ENCODE data around the gene DIAPH3.
"Not testable (repeated sequence)": the region's sequence is repeated elsewhere in the genome, so short reads cannot be mapped to it uniquely, and the experiment has no call there.

Gene DIAPH3, protein sequence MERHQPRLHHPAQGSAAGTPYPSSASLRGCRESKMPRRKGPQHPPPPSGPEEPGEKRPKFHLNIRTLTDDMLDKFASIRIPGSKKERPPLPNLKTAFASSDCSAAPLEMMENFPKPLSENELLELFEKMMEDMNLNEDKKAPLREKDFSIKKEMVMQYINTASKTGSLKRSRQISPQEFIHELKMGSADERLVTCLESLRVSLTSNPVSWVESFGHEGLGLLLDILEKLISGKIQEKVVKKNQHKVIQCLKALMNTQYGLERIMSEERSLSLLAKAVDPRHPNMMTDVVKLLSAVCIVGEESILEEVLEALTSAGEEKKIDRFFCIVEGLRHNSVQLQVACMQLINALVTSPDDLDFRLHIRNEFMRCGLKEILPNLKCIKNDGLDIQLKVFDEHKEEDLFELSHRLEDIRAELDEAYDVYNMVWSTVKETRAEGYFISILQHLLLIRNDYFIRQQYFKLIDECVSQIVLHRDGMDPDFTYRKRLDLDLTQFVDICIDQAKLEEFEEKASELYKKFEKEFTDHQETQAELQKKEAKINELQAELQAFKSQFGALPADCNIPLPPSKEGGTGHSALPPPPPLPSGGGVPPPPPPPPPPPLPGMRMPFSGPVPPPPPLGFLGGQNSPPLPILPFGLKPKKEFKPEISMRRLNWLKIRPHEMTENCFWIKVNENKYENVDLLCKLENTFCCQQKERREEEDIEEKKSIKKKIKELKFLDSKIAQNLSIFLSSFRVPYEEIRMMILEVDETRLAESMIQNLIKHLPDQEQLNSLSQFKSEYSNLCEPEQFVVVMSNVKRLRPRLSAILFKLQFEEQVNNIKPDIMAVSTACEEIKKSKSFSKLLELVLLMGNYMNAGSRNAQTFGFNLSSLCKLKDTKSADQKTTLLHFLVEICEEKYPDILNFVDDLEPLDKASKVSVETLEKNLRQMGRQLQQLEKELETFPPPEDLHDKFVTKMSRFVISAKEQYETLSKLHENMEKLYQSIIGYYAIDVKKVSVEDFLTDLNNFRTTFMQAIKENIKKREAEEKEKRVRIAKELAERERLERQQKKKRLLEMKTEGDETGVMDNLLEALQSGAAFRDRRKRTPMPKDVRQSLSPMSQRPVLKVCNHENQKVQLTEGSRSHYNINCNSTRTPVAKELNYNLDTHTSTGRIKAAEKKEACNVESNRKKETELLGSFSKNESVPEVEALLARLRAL

DNA sequence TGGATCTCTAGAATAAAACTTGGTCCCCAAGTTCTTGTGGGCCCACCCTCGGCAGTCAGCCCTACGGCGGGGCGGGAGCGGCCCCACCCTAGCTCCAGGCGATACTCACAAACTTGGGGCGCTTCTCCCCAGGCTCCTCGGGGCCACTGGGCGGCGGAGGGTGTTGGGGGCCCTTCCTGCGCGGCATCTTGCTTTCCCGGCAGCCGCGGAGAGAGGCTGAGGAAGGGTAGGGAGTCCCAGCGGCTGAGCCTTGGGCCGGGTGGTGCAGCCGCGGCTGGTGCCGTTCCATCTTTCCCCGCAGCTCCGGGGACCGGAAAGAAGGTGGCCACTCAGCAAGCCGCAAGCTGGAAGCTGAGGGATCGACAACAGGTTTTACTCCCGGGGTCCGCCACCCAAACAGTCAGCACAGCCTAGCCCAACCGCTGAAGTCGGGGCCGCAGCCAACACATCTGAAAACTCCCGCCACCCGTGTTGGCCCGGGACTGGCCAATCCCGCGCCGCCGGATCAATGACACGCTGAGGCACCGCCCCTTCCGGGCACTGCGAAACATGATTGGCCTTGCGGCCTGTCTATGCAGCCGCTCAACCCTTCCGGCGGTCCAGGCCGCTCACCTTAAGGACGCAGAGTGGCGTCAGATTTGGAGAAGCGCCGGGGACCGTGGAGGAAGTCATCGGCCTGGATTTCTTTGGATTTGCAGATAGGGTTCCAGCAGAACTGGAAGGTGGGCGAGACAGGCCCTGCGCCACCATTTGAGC lies at the start of gene DIAPH3:
DIAPH3 (minus strand) TSS at position 451 of the 756 bp plus-strand sequence; CDS start at position 289, 162 bp downstream.
- peak; percentile 89 for DNase-seq

DNA sequence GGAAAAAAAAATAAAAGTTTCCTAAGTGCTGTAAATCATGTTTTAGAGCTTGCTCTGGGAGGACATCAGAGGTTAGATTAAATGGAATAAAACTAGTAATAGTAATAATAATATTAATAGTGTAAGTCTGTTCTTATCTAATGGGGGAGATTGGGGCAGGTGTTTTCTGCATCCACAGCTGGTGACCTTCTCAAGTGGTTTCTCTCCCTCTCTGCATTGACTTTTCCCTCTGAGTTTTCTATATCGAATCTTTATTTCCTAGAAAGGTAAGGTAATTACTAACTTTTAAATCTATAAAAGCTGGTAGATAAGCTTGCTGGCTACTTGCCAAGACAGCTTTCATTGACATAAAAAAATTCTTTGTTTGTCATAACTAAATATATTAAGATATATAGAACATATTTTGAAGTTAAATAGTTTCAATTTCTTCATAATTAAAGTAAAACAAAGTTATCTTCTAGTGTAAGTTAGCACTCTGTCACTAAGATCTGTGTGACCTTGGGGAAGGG lies 49.6 kb upstream of the DIAPH3 start:
- no peak for DNase-seq

- no peak for DNase-seq
Measured at GRCh38 chr13:60211548-60211947, 47.8 kb upstream of the DIAPH3 start.

- no peak for DNase-seq
Measured at GRCh38 chr13:60210510-60211330, 47.0 kb upstream of the DIAPH3 start.

DNA sequence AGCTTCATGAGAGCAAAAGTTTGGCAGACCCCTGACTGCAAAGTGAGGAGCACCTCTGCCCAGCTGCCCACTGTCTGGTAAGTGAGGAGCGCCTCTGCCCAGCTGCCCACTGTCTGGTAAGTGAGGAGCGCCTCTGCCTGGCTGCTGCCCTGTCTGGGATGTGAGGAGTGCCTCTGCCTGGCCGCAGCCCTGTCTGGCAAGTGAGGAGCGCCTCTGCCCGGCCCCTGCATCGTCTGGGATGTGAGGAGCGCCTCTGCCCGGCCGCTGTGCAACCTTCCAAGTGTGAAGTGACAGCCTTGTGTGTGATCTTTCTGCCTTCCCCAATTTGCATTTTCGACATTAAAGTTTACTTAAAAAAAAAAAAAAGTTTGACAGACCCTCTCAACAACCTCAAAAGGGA lies 41.8 kb upstream of the DIAPH3 start:
- DNase-seq, result not testable (repeated sequence)

- DNase-seq, result no peak
Measured at GRCh38 chr13:60201286-60201685, 37.6 kb upstream of the DIAPH3 start.

DNA sequence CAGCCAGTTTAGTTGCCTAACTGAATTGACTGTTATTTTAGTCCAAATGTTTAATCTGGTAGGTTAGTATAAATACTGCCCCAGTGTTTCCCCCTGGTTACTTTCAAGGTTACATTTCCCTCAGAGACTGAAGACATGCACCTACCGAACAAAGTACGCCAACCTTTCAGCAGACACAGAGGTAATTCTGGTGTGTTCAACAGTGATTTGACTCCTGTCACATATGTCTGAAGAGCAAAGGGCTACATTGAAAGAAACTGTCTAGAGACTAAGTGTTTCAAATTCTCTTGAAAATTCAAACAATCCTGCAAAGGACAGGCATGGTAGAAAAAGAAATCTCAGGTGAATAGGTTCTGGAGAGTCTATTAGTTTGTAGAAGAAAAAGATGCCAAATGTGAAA lies 32.2 kb upstream of the DIAPH3 start:
- not testable (repeated sequence) for DNase-seq

- no peak for DNase-seq
Measured at GRCh38 chr13:60182907-60183306, 19.2 kb upstream of the DIAPH3 start.

DNA sequence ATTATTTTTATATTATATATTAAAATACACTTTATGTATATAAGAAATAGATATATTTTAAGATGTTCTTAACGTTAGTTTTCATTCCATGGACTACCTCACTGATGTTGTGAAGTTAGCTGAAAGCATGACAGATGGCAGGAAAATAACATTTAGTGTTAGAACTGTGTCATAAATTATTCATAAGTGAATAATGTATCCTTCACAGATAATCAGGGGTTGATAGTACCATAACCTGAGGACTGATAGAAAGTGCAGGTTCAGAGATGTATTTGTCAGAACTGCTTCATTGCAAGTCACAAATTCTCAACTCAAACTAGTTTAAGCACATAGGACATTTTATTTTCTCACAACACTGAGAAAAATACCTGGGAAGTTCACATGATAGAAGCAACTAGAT lies 14.6 kb upstream of the DIAPH3 start:
- no peak for DNase-seq

DNA sequence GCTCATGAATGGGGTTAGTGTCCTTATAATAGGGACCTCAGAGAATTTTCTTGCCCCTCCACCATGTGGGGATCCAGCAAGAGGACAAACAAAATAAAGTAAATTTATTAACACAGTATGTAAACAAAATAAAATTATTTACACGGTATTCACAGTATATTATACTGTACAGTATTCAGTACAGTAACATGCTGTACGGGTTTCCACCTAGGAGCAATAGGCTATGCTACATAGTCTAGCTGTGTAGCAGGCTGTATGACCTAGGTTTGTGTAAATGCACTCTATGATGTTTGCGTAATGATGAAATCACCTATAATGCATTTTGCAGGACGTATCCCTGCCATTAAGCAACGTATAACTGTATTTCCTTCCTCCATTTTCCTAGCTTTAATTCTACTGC lies 11.8 kb upstream of the DIAPH3 start:
- no peak for DNase-seq

- DNase-seq, result no peak
Measured at GRCh38 chr13:60174113-60174512, 10.4 kb upstream of the DIAPH3 start.

GRCh38 chr13:60172111-60172510 lies 8.4 kb upstream of the DIAPH3 start:
- DNase-seq, result no peak

- no peak for DNase-seq
Measured at GRCh38 chr13:60170414-60170813, 6.7 kb upstream of the DIAPH3 start.

DNA sequence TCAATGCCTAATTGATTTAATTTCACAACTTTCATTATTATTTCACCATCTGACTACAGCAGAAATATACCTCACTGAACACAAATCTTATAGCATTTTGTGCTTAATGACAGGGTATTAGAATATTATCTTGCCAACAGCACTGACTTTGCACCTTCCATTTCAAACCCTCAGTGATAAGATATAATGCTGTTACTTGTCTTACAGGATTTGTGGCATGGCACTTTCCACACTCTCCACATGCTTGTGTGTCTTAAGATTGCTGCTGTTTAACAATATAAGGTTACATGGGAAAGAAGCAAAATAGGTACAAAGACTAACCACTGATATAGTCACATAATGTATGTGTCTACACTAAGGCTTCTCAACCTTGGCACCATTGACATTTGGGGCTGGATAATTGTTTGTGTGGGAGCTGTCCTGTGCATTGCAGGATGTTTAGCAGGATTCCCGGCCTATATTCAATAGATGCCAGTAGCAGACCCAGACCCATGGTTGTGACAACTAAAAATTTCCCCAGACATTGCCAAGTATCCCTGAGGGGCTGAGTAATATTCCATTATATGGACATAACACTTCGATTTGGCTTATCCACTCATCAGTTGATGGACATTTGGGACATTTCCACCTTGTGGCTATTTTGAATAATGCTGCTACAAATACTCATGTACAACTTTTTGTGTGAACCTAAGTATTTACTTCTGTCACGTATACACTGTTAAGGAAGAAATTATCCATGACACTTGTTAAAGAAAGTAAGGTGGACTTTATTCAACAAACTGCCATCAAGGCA lies 5.7 kb upstream of the DIAPH3 start:
- DNase-seq, result no peak

DNA sequence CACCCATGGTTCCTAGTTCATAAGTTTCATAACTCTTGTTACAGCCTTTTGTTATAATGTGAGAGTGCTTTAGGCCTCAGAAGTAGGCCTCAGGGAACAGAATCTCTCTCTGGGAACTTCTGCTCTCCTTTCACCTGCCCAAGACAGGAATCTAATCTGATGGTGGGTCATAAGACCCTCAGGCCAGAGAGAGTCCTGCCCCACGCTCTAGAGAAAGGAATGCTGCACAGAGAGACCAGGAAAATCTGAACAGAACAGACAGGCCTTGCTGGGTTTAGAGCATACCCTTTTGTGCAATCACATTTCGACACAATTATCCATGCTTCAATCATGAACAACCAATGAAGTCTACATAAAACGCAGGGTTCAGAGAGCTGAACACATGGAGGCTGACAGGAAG lies 3.4 kb upstream of the DIAPH3 start:
- no peak for DNase-seq

DNA sequence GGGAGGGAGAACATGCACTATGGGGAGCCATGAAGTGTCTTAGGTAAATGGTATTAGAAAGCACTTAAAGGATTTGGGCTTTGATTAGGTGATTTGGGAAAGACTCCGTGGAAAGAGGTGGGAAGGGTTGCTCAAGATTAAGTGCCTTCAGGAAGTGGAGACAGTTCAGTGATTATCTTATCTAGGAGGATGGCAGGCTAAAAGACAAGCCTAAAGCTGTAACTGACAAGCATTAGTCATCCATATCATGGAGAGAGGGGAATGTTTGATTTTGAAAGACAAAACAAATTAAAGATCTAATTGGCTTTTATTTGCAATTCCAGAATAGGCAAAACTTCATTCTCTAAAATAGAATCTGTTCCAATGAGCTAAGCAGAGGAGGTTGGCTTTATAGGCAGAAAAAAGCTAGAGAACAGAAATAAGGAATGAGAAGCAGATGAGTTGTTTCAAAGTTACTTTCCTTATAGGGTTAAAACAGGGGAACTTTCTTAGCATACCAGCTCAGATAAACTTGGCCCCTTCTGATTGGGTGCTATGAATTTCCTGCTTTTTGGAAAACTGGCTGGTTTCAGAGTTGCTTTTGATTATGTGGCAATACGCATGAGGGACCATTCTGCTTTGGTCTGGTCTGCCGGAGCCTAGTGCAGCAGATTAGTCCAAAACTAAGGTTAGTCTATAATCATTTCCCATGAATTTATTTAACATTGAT lies 1.8 kb upstream of the DIAPH3 start:
- no peak for DNase-seq

GRCh38 chr13:60164234-60164889 lies 634 bp upstream of the DIAPH3 start:
- DNase-seq, result peak; percentile 1

DNA sequence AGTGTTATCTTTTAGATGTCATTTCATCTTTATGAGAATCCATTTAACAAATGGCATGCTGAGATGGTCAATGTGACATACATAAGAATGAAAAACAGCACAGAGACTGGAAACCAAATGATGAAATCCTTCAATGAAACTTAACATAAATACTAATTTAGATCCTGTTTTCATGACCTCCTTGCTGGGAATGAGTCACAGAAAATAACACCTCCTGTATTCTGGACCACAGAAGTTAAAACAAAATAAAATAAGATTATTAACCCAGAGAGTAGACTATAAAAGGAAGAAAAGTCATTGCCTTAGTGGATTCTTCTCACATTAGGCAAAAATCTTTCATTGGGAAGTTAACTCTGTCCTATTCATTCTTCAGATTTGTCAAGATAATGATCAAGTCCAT lies 1.6 kb downstream of the DIAPH3 start:
- DNase-seq, result no peak

DNA sequence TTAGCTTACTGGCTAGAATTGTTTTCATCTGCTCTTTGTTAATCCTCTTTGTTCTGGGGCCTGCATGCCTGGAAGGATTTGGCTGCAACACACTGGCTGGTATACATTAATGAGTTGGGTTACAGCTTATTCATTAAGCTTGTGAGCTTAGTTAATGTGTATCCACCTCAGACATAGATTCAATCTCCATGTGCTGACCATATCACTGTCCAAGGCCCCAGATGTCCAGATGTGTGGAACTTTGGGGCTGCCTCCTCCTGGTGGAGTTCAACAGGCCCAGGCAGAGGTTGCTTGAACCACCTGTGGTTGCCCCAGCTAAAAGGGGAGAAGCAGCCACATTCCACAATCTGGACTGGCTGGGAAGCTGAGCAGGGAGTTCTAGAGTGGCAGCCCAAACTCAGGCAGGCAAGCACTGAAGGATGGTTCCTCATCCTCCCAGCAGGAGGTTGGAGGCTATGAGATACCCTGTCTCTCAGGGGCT lies 5.4 kb downstream of the DIAPH3 start:
- no peak for DNase-seq

All from NCI-H2227 treated with DMSO at 0.1 percent for 48 hours (cell line).